Epithelial cell of alveolus of lung (primary cell): ENCODE measurements around the gene LMLN. TPM values are rescaled to one million over a fixed set of nuclear protein-coding genes. Genes with fewer than 3 reads are reported as not detected.

Experiments
- total RNA-seq: library from RNA; depleted of rRNA; stranded (reverse); fragments of >200 nt; gene quantifications from 2 replicates; pipeline ENCODE4 v1.2.1, GENCODE V29; 2015

Gene LMLN
- total RNA-seq, result 3.4 and 3.9 TPM in 2 replicates

GRCh38 chr3:197959891-197960693 lies at the start of gene LMLN:
Gene LMLN (plus strand): TSS chr3:197960217. CDS start chr3:197960246, 29 bp downstream.

GRCh38 chr3:197949778-197950676 lies 10.0 kb upstream of the LMLN start, which contains the start of gene RPL35A:
Gene RPL35A (plus strand): TSS chr3:197950190. CDS start chr3:197950968, 778 bp downstream.

Other genes with a start within 250 kb of the LMLN start
- gene RUBCN, start 223.3 kb upstream of the LMLN start, total RNA-seq, result 11.0 and 15.6 TPM in 2 replicates
- gene FYTTD1, start 210.3 kb upstream of the LMLN start, total RNA-seq, result 40.1 and 45.4 TPM in 2 replicates
- gene LRCH3, start 169.0 kb upstream of the LMLN start, total RNA-seq, result 19.1 and 27.5 TPM in 2 replicates
- 741 and 927 TPM in 2 replicates for gene RPL35A, start 10.0 kb upstream of the LMLN start, total RNA-seq